BJ (cell line): ENCODE measurements around the gene IRF6. TPM values are rescaled to one million over a fixed set of nuclear protein-coding genes. Genes with fewer than 3 reads are reported as not detected.

Experiments used
- CTCF ChIA-PET: fragments of 350-600 bp; formaldehyde crosslinking; extraction: SDS; loops from one replicate; lab custom pipeline; 2021; ENCODE audit warnings: antibody characterized with exemption, inconsistent platforms; lab: Yijun Ruan, JAX
- POLR2A ChIA-PET: fragments of 300-600 bp; sonication (Branson Sonifier 250); formaldehyde crosslinking; extraction: SDS; loops from one replicate; lab custom pipeline; 2021; ENCODE audit warnings: antibody characterized with exemption; lab: Charles Lee
- DNase-seq: peaks from one replicate; pipeline ENCODE4 v3.0.0-alpha.2; 2011; ENCODE audit warnings: low read depth
- H3K27me3 ChIP-seq: 2 replicates; pipeline ENCODE4 v1.6.0; 2011; ENCODE audit warnings: low read length; ENCODE audit not compliant: control insufficient read depth, insufficient read depth
- H3K36me3 ChIP-seq: 2 replicates; pipeline ENCODE4 v1.5.1; 2011; ENCODE audit warnings: low read length; ENCODE audit not compliant: control insufficient read depth, insufficient read depth
- H3K4me3 ChIP-seq: 2 replicates; pipeline ENCODE4 v1.5.1; 2011; ENCODE audit warnings: low read depth, mild to moderate bottlenecking, control low read depth, low read length
- CTCF ChIP-seq: IDR thresholded peaks from 2 replicates; pipeline ENCODE4 v1.5.1; 2011; ENCODE audit warnings: low read depth, mild to moderate bottlenecking, control low read depth, inconsistent platforms, low read length, moderate library complexity; ENCODE audit not compliant: insufficient read depth
- polyA plus RNA-seq: library from polyadenylated mRNA; depleted of rRNA; stranded (reverse); fragments of >200 nt; gene quantifications from 2 replicates; pipeline ENCODE4 v1.2.3, GENCODE V29; 2011

The IRF6 gene
- polyA plus RNA-seq, 1 experiment = 1.7 TPM

GRCh38 chr1:209809611-209810010 lies 3.7 kb upstream of the IRF6 start:
- Histone ChIP-seq H3K27me3 (no peaks in the 10 kb centered on the region), H3K4me3 (no peak overlapping the region), H3K36me3 (no peaks in the 10 kb centered on the region)
- CTCF ChIA-PET = interaction anchor here (2.7 kb wide), 1 partner anchor 13 kb away, joined by 21 read pairs; no protein-coding TSS in a partner anchor
- TF ChIP-seq CTCF = no peak
- no peak for DNase-seq
- POLR2A ChIA-PET = no interaction called here

- ChIA-PET POLR2A (no interaction called here), CTCF (interaction anchor here (0.9 to 2.0 kb wide), 3 partner anchors 15 to 60 kb away, joined by 3 to 11 read pairs (median 7); partner anchors contain the start of gene UTP25)
- no peak for TF ChIP-seq CTCF
Observed at GRCh38 chr1:209808059-209808581, 2.2 kb upstream of the IRF6 start.

GRCh38 chr1:209807509-209807908 lies 1.6 kb upstream of the IRF6 start:
- no peak overlapping the region for H3K4me3 ChIP-seq
- POLR2A ChIA-PET = no interaction called here
- no peaks in the 10 kb centered on the region; the same call in 1 of the 2 replicates for H3K27me3 ChIP-seq
- H3K36me3 ChIP-seq = no peaks in the 10 kb centered on the region
- no peak for DNase-seq
- no peak for TF ChIP-seq CTCF
- CTCF ChIA-PET = interaction anchor here (0.7 to 2.0 kb wide), 4 partner anchors 16 to 1749 kb away, joined by 3 to 11 read pairs (median 5); partner anchors contain the start of gene UTP25

More at GRCh38 chr1:209808059-209808581, 2.2 kb upstream of the IRF6 start:
- no peak overlapping the region for H3K4me3 ChIP-seq
- H3K27me3 ChIP-seq = no peaks in the 10 kb centered on the region; the same call in 1 of the 2 replicates
- DNase-seq = peak; percentile 79
- no peaks in the 10 kb centered on the region for H3K36me3 ChIP-seq

- no peak for DNase-seq
- POLR2A ChIA-PET = no interaction called here
- CTCF ChIA-PET = interaction anchor here (1.6 to 1.9 kb wide), 2 partner anchors 18 to 22 kb away, joined by 3 to 7 read pairs; partner anchors contain the start of gene UTP25
- Histone ChIP-seq H3K36me3 (no peaks in the 10 kb centered on the region), H3K27me3 (no peaks in the 10 kb centered on the region; the same call in 1 of the 2 replicates), H3K4me3 (no peak overlapping the region; the same call in 1 of the 2 replicates)
- TF ChIP-seq CTCF = no peak
Observed at GRCh38 chr1:209805341-209805781, 581 bp downstream of the IRF6 start.

GRCh38 chr1:209803568-209803967 lies 2.4 kb downstream of the IRF6 start:
- H3K4me3 ChIP-seq = no peak overlapping the region
- H3K36me3 ChIP-seq = no peaks in the 10 kb centered on the region
- ChIA-PET CTCF (no interaction called here), POLR2A (no interaction called here)
- H3K27me3 ChIP-seq = no peaks in the 10 kb centered on the region; the same call in 1 of the 2 replicates
- DNase-seq = no peak
- no peak for TF ChIP-seq CTCF
